Measurements from ENCODE around the gene BTF3. TPM values are rescaled to one million over a fixed set of nuclear protein-coding genes. Genes with fewer than 3 reads are reported as not detected.
"Not testable (repeated sequence)": the region's sequence is repeated elsewhere in the genome, so short reads cannot be mapped to it uniquely, and the experiment has no call there.

BTF3 gene
- polyA plus RNA-seq, 4 donors: 760 to 890 (median 784) TPM

DNA sequence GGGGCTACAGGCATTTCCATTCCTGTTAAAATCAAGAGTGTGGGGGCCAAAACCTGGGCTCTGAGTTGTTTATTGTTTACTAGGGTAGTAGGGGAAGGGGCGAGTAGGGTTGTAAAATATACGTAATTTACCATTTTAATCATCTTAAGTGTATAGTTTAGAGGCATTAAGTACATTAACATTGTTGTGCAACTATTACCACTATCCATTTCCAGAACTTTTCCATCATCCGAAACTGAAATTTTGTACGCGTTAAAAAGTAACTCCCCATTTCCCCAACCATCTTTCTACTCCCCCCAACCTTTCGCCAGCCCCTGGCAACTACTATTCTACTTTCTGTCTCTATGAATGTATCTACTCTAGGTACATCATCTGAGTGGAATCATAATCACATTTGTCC is 46.0 kb upstream of the BTF3 start:
- DNase-seq: no peak
- 55 to 64% (median 61%) methylated on average over 6 of the region's 6 CpGs for whole genome bisulfite sequencing, 3 donors
- Histone ChIP-seq H3K4me3 (ENCODE audit: low read depth in 1 of 3, low read length in 3 of 3) (no peak overlapping the region), H3K27ac (ENCODE audit: low read depth in 1 of 3, low read length in 2 of 3) (no peak overlapping the region), H3K27me3 (ENCODE audit: control insufficient read depth in 3 of 3, insufficient read depth in 3 of 3, low read length in 3 of 3) (peaks cover 6 to 61% (median 40%) of the 10 kb centered on the region in 3 donors), H3K9me3 (ENCODE audit: control insufficient read depth in 2 of 2, insufficient read depth in 1 of 2, low read depth in 1 of 2, low read length in 1 of 2) (no peaks in the 10 kb centered on the region), H3K36me3 (ENCODE audit: control insufficient read depth in 3 of 3, insufficient read depth in 2 of 3, low read depth in 1 of 3, low read length in 3 of 3) (no peaks in the 10 kb centered on the region), H3K4me1 (ENCODE audit: control insufficient read depth in 3 of 3, insufficient read depth in 2 of 3, low read depth in 1 of 3, low read length in 2 of 3) (peaks cover 0 to 16% (median 0%) of the 10 kb centered on the region in 3 donors)
- FAIRE-seq: no peak

DNA sequence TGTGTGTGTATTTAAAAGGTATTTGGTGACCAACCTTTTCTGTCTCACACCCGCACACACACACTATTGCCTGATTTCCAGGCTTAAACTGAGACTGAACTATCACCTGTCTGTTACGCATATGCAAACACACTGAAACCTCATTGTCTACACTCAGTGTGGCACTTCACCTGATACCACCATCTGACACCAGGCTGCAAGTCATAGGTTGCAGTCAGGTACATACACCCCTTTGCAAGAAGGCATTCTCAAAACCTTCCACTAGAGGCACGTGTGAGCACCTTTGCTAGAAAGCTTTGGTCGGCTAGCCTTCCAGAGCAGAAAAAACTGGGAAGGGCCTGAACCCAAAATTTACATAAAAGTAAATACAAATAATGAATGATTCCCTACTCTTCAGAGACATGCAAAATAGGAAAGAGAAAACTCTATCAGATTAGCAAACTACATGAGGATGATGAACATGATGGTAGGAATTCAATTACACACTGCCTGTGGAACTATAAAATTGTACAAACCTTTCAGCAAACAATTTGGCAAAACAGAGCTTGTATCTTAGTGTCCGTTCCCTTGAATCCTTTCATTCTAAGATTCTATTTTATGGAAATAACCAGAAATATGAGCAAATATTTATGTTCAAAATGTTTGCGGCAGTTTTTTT is 43.7 kb upstream of the BTF3 start:
- H3K27me3 ChIP-seq (ENCODE audit: control insufficient read depth in 3 of 3, insufficient read depth in 3 of 3, low read length in 3 of 3): peaks cover 0 to 44% (median 31%) of the 10 kb centered on the region in 3 donors
- H3K4me1 ChIP-seq (ENCODE audit: control insufficient read depth in 3 of 3, insufficient read depth in 2 of 3, low read depth in 1 of 3, low read length in 2 of 3): peaks cover 0 to 10% (median 0%) of the 10 kb centered on the region in 3 donors
- no peak overlapping the region for H3K27ac ChIP-seq (ENCODE audit: low read depth in 1 of 3, low read length in 2 of 3)
- no peak overlapping the region for H3K4me3 ChIP-seq (ENCODE audit: low read depth in 1 of 3, low read length in 3 of 3)
- FAIRE-seq (no peak), DNase-seq (peak; percentile 73 to 80)
- no peaks in the 10 kb centered on the region for H3K36me3 ChIP-seq (ENCODE audit: control insufficient read depth in 3 of 3, insufficient read depth in 2 of 3, low read depth in 1 of 3, low read length in 3 of 3)
- H3K9me3 ChIP-seq (ENCODE audit: control insufficient read depth in 2 of 2, insufficient read depth in 1 of 2, low read depth in 1 of 2, low read length in 1 of 2): no peaks in the 10 kb centered on the region
- WGBS, 3 donors: 34 to 45% (median 41%) methylated on average over 6 of the region's 6 CpGs

DNA sequence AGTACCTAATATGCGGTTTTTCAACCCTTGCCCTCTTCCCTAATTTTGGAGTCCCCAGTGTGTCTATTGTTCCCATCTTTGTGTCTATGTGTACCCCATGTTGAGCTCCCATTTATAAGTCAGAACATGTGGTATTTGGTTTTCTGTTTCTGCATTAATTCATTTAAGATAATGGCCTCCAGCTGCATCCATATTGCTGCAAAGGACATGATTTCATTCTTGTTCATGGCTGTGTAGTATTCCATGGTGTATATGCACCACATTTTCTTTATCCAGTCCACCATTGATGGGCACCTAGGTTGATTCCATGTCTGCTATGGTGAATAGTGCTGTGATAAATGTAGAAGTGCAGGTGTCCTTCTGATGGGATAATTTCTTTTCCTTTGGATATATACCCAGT is 41.8 kb upstream of the BTF3 start:
- not testable (repeated sequence) for H3K4me3 ChIP-seq (ENCODE audit: low read depth in 1 of 3, low read length in 3 of 3); FAIRE-seq; H3K27ac ChIP-seq (ENCODE audit: low read depth in 1 of 3, low read length in 2 of 3); H3K4me1 ChIP-seq (ENCODE audit: control insufficient read depth in 3 of 3, insufficient read depth in 2 of 3, low read depth in 1 of 3, low read length in 2 of 3); DNase-seq; H3K9me3 ChIP-seq (ENCODE audit: control insufficient read depth in 2 of 2, insufficient read depth in 1 of 2, low read depth in 1 of 2, low read length in 1 of 2); H3K36me3 ChIP-seq (ENCODE audit: control insufficient read depth in 3 of 3, insufficient read depth in 2 of 3, low read depth in 1 of 3, low read length in 3 of 3)
- peaks cover 0 to 31% (median 24%) of the 10 kb centered on the region in 3 donors for H3K27me3 ChIP-seq (ENCODE audit: control insufficient read depth in 3 of 3, insufficient read depth in 3 of 3, low read length in 3 of 3)
- WGBS, 3 donors: 84 to 97% (median 90%) methylated on average over 1 of the region's 1 CpG

DNA sequence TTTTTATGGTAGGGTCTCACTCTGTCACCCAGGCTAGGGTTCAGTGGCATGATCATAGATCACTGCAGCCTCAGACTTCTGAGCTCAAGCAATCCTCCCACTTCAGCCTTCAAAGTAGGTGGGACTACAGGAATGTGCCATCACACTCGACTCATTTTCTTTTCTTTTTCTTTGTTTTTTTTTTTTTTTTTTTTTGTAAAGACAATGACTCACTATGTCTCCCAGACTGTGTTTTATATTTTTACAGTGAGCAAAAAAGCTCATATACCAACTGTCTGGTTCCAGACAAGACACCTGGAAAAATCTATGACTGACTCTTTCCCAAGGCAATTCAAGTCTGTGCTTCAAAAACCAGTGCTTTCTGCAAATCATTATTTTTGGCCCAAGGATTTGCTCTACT is 38.9 kb upstream of the BTF3 start:
- H3K27me3 ChIP-seq (ENCODE audit: control insufficient read depth in 3 of 3, insufficient read depth in 3 of 3, low read length in 3 of 3): peaks cover 0 to 6% (median 6%) of the 10 kb centered on the region in 3 donors
- no peaks in the 10 kb centered on the region for H3K4me1 ChIP-seq (ENCODE audit: control insufficient read depth in 3 of 3, insufficient read depth in 2 of 3, low read depth in 1 of 3, low read length in 2 of 3)
- H3K36me3 ChIP-seq (ENCODE audit: control insufficient read depth in 3 of 3, insufficient read depth in 2 of 3, low read depth in 1 of 3, low read length in 3 of 3): no peaks in the 10 kb centered on the region
- no peak overlapping the region for H3K27ac ChIP-seq (ENCODE audit: low read depth in 1 of 3, low read length in 2 of 3)
- 21 to 60% (median 60%) methylated on average over 1 of the region's 1 CpG for WGBS, 3 donors
- DNase-seq (no peak), FAIRE-seq (no peak)
- no peaks in the 10 kb centered on the region for H3K9me3 ChIP-seq (ENCODE audit: control insufficient read depth in 2 of 2, insufficient read depth in 1 of 2, low read depth in 1 of 2, low read length in 1 of 2)
- H3K4me3 ChIP-seq (ENCODE audit: low read depth in 1 of 3, low read length in 3 of 3): no peak overlapping the region

DNA sequence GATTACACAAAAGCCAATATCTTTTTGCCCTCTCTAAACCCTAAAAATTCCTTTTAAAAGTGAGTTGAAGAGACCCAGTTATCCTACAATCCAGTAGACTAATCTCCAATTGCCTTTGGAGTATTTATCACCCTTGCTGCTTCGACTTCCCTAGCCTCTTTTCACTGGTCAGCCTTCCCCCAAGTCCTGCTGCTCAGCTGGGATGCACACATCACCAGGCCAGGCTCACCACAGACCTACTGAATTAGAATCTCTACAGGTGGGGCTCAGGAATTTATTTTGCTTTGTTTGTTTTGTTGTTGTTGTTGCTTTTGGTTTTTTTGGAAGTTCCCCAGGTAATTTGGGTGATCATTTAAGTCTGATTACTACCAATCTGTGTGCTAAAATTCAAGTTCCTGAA is 38.1 kb upstream of the BTF3 start:
- WGBS, 3 donors: 57 to 63% (median 62%) methylated on average over 1 of the region's 1 CpG

DNA sequence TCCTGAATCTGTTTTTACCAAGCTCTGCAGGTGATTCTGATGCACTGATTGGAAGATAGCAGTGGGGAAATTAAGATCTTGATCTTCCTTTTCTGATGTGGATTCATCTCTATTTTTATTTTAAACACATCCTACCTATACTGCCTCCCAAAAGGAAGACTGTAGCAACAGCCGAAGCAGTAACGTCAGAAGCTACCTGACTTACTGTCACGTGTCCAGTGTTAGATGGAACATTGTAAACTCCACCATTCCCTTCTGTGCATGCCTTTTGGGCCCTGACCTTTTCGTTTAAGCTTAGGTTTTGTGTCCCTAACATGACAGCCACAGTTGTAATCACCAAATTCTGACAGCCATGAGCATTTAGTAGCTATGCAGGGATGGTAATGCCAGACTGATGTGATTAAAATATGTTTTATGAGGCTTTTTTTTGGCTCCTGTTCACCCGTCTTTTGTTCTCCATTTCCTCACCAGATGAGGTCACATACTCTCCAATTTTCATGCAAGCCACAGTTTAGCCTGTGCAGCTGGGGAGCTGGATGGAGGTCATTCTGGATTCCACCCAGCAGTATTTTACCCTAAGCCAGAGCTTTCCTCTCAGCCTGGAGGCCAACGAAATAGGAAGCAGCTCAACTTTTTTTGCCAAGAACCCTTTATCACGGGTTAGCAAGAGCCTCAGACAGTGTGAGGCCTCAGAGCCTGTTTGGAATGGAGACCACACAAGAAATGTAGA is 34.1 kb upstream of the BTF3 start:
- H3K9me3 ChIP-seq (ENCODE audit: control insufficient read depth in 2 of 2, insufficient read depth in 1 of 2, low read depth in 1 of 2, low read length in 1 of 2): no peaks in the 10 kb centered on the region
- H3K27me3 ChIP-seq (ENCODE audit: control insufficient read depth in 3 of 3, insufficient read depth in 3 of 3, low read length in 3 of 3): peaks cover 0 to 8% (median 5%) of the 10 kb centered on the region in 3 donors
- H3K4me3 ChIP-seq (ENCODE audit: low read depth in 1 of 3, low read length in 3 of 3): no peak overlapping the region
- no peaks in the 10 kb centered on the region for H3K36me3 ChIP-seq (ENCODE audit: control insufficient read depth in 3 of 3, insufficient read depth in 2 of 3, low read depth in 1 of 3, low read length in 3 of 3)
- no peak overlapping the region for H3K27ac ChIP-seq (ENCODE audit: low read depth in 1 of 3, low read length in 2 of 3)
- FAIRE-seq: no peak
- 52 to 71% (median 63%) methylated on average over 7 of the region's 7 CpGs for WGBS, 3 donors
- no peak for DNase-seq
- H3K4me1 ChIP-seq (ENCODE audit: control insufficient read depth in 3 of 3, insufficient read depth in 2 of 3, low read depth in 1 of 3, low read length in 2 of 3): no peaks in the 10 kb centered on the region

More for the DNA sequence above, 38.1 kb upstream of the BTF3 start:
- H3K27ac ChIP-seq (ENCODE audit: low read depth in 1 of 3, low read length in 2 of 3): no peak overlapping the region
- FAIRE-seq (no peak), DNase-seq (no peak)
- H3K4me3 ChIP-seq (ENCODE audit: low read depth in 1 of 3, low read length in 3 of 3): no peak overlapping the region
- H3K36me3 ChIP-seq (ENCODE audit: control insufficient read depth in 3 of 3, insufficient read depth in 2 of 3, low read depth in 1 of 3, low read length in 3 of 3): no peaks in the 10 kb centered on the region
- no peaks in the 10 kb centered on the region for H3K4me1 ChIP-seq (ENCODE audit: control insufficient read depth in 3 of 3, insufficient read depth in 2 of 3, low read depth in 1 of 3, low read length in 2 of 3)
- peaks cover 0 to 8% (median 6%) of the 10 kb centered on the region in 3 donors for H3K27me3 ChIP-seq (ENCODE audit: control insufficient read depth in 3 of 3, insufficient read depth in 3 of 3, low read length in 3 of 3)
- no peaks in the 10 kb centered on the region for H3K9me3 ChIP-seq (ENCODE audit: control insufficient read depth in 2 of 2, insufficient read depth in 1 of 2, low read depth in 1 of 2, low read length in 1 of 2)

DNA sequence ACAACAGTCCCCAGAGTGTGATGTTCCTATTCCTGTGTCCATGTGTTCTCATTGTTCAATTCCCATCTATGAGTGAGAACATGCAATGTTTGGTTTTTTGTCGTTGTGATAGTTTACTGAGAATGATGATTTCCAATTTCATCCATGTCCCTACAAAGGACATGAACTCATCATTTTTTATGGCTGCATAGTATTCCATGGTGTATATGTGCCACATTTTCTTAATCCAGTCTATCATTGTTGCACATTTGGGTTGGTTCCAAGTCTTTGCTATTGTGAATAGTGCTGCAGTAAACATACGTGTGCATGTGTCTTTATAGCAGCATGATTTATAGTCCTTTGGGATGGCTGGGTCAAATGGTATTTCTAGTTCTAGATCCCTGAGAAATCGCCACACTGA is 29.6 kb upstream of the BTF3 start:
- not testable (repeated sequence) for DNase-seq; H3K36me3 ChIP-seq (ENCODE audit: control insufficient read depth in 3 of 3, insufficient read depth in 2 of 3, low read depth in 1 of 3, low read length in 3 of 3); H3K27ac ChIP-seq (ENCODE audit: low read depth in 1 of 3, low read length in 2 of 3); H3K4me3 ChIP-seq (ENCODE audit: low read depth in 1 of 3, low read length in 3 of 3); H3K27me3 ChIP-seq (ENCODE audit: control insufficient read depth in 3 of 3, insufficient read depth in 3 of 3, low read length in 3 of 3); H3K4me1 ChIP-seq (ENCODE audit: control insufficient read depth in 3 of 3, insufficient read depth in 2 of 3, low read depth in 1 of 3, low read length in 2 of 3); FAIRE-seq; H3K9me3 ChIP-seq (ENCODE audit: control insufficient read depth in 2 of 2, insufficient read depth in 1 of 2, low read depth in 1 of 2, low read length in 1 of 2)
- 72 to 85% (median 82%) methylated on average over 3 of the region's 3 CpGs for WGBS, 3 donors

DNA sequence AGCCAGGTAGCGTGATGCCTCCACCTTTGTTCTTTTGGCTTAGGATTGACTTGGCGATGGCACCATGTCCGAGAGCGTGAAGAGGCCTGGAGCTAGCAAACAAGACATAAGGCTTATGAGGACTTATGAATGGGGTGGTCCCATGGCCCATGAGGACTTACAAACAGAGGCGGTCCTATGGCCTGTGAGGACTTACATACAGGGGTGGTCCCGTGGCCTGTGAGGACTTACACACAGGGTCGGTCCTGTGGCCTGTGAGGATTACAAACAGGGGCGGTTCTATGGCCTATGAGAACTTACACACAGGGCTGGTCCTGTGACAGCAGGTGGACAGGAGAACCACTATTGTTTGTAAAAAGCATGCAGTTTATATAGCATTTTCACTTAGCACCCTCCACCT is 28.4 kb upstream of the BTF3 start:
- H3K27ac ChIP-seq (ENCODE audit: low read depth in 1 of 3, low read length in 2 of 3): no peak overlapping the region
- no peaks in the 10 kb centered on the region for H3K9me3 ChIP-seq (ENCODE audit: control insufficient read depth in 2 of 2, insufficient read depth in 1 of 2, low read depth in 1 of 2, low read length in 1 of 2)
- no peak for FAIRE-seq
- peaks cover 0 to 5% (median 0%) of the 10 kb centered on the region in 3 donors for H3K27me3 ChIP-seq (ENCODE audit: control insufficient read depth in 3 of 3, insufficient read depth in 3 of 3, low read length in 3 of 3)
- DNase-seq: no peak
- no peaks in the 10 kb centered on the region for H3K4me1 ChIP-seq (ENCODE audit: control insufficient read depth in 3 of 3, insufficient read depth in 2 of 3, low read depth in 1 of 3, low read length in 2 of 3)
- H3K36me3 ChIP-seq (ENCODE audit: control insufficient read depth in 3 of 3, insufficient read depth in 2 of 3, low read depth in 1 of 3, low read length in 3 of 3): no peaks in the 10 kb centered on the region
- H3K4me3 ChIP-seq (ENCODE audit: low read depth in 1 of 3, low read length in 3 of 3): no peak overlapping the region
- 90 to 97% (median 95%) methylated on average over 8 of the region's 8 CpGs for WGBS, 3 donors

Measured in small intestine (tissue), 7 donors.